HepG2 (cell line): Measurements from ENCODE around the gene ARHGAP26. TPM values are rescaled to one million over a fixed set of nuclear protein-coding genes. Genes with fewer than 3 reads are reported as not detected.

Source experiments
- ATAC-seq: fragments of 200-7000 bp; cut with Tn5 transposase; 3 replicates; pipeline ENCODE4 v1.9.1; 2020; ENCODE audit warnings: mild to moderate bottlenecking, moderate library complexity
- BruUV-seq: library from RNA; stranded (reverse); fragments of 400-500 nt; replicated peaks from 2 replicates; lab custom pipeline; 2021; lab: Mats Ljungman, UMichigan
- CTCF ChIA-PET: fragments of 300-600 bp; formaldehyde crosslinking; extraction: SDS; loops from one replicate; lab custom pipeline; 2021; ENCODE audit warnings: low total read pairs, inconsistent platforms, low intra/inter-chr PET ratio; lab: Yijun Ruan, JAX
- POLR2A ChIA-PET: fragments of 350-600 bp; sonication (Branson Sonifier 250); formaldehyde crosslinking; loops from one replicate; lab custom pipeline; 2020; ENCODE audit warnings: antibody characterized with exemption, inconsistent platforms; lab: Yijun Ruan, JAX
- DNase-seq: peaks from one replicate; pipeline ENCODE4 v3.0.0-alpha.2; 2015; ENCODE audit warnings: low spot score
- FAIRE-seq: peaks from 3 replicates; lab custom pipeline; 2011; peaks lifted over from hg19 to GRCh38; lab: Jason Lieb, UNC
- H2AFZ ChIP-seq: one replicate; pipeline ENCODE4 v1.6.1; 2011; ENCODE audit warnings: low read length, inconsistent platforms
- H3K27ac ChIP-seq: fragments of 300-600 bp; 3 replicates; pipeline ENCODE4 v1.8.0; 2011; ENCODE audit warnings: mixed run types, mild to moderate bottlenecking, mixed read lengths, low read length, inconsistent platforms; ENCODE audit not compliant: insufficient read depth; ENCODE audit errors: extremely low read length
- H3K27me3 ChIP-seq, 2 experiments: fragments of 200-600 bp in 1 of 2; 2 replicates in 1 of 2; 3 replicates in 1 of 2; pipeline versions ENCODE4 v1.6.0 to v1.8.0; 2011; ENCODE audit warnings: low read length in 2 of 2, mild to moderate bottlenecking in 2 of 2, moderate library complexity in 2 of 2, inconsistent platforms in 1 of 2; ENCODE audit not compliant: insufficient read depth in 2 of 2, control insufficient read depth in 1 of 2
- H3K36me3 ChIP-seq, 2 experiments: fragments of 200-600 bp in 1 of 2; replicated peaks in 1 of 2; 2 replicates in 1 of 2; 3 replicates in 1 of 2; pipeline versions ENCODE4 v1.5.1 to v1.8.0; 2011; ENCODE audit warnings: low read length in 2 of 2, inconsistent platforms in 1 of 2; ENCODE audit not compliant: insufficient read depth in 2 of 2, control insufficient read depth in 1 of 2
- H3K4me1 ChIP-seq: 2 replicates; pipeline ENCODE4 v1.5.1; 2012; ENCODE audit warnings: low read length, inconsistent platforms; ENCODE audit not compliant: insufficient read depth
- H3K4me2 ChIP-seq: 2 replicates; pipeline ENCODE4 v1.6.0; 2011; ENCODE audit warnings: low read depth, low read length, inconsistent platforms
- H3K4me3 ChIP-seq, 3 experiments: fragments of 200-600 bp in 1 of 3; sonication (generic), shearing (Covaris generic) in 1 of 3; replicated peaks in 1 of 3; 2 replicates each; pipeline ENCODE4 v1.5.1; 2011 to 2016; ENCODE audit warnings: low read length in 3 of 3, inconsistent platforms in 2 of 3, low read depth in 2 of 3, mild to moderate bottlenecking in 2 of 3, control low read depth in 1 of 3, mixed read lengths in 1 of 3; ENCODE audit not compliant: insufficient read depth in 1 of 3
- H3K79me2 ChIP-seq: one replicate; pipeline ENCODE4 v1.6.1; 2011; ENCODE audit warnings: low read length, inconsistent platforms; ENCODE audit not compliant: insufficient read depth
- H3K9ac ChIP-seq: 2 replicates; pipeline ENCODE4 v1.6.0; 2011; ENCODE audit warnings: mild to moderate bottlenecking, low read depth, low read length, inconsistent platforms; ENCODE audit not compliant: insufficient read depth
- H3K9me3 ChIP-seq: 2 replicates; pipeline ENCODE4 v1.5.1; 2012; ENCODE audit warnings: mild to moderate bottlenecking, low read length
- H4K20me1 ChIP-seq: 2 replicates; pipeline ENCODE4 v1.6.0; 2011; ENCODE audit warnings: inconsistent platforms, mild to moderate bottlenecking, low read length, moderate library complexity; ENCODE audit not compliant: insufficient read depth
- AGO1 ChIP-seq: fragments of 200-400 bp; formaldehyde crosslinking; IDR thresholded peaks from 2 replicates; pipeline ENCODE4 v1.6.1; 2017; ENCODE audit warnings: mild to moderate bottlenecking, low read depth, low read length, moderate library complexity; ENCODE audit not compliant: poor library complexity, severe bottlenecking
- ATF4 ChIP-seq, 2 experiments: fragments of 450-650 bp in 1 of 2; sonication (generic) in 1 of 2; formaldehyde crosslinking; IDR thresholded peaks; 2 replicates each; pipeline versions ENCODE4 v1.5.0 to v1.8.0; 2020 to 2022; ENCODE audit warnings: mild to moderate bottlenecking in 1 of 2, missing genetic modification reagents in 1 of 2
- PAWR ChIP-seq: sonication (generic); formaldehyde crosslinking; IDR thresholded peaks from 2 replicates; pipeline ENCODE4 v1.4.0; 2020; ENCODE audit warnings: missing genetic modification reagents, mild to moderate bottlenecking, borderline replicate concordance
- PHB2 ChIP-seq: fragments of 450-650 bp; IDR thresholded peaks from 2 replicates; pipeline ENCODE4 v1.6.1; 2018; ENCODE audit not compliant: partially characterized antibody
- STAT6 ChIP-seq: sonication (generic); formaldehyde crosslinking; IDR thresholded peaks from 2 replicates; pipeline ENCODE4 v1.4.0; 2020; ENCODE audit warnings: missing genetic modification reagents, mild to moderate bottlenecking, borderline replicate concordance
- ZBTB42 ChIP-seq: sonication (generic); formaldehyde crosslinking; IDR thresholded peaks from 2 replicates; pipeline ENCODE4 v1.5.0; 2020; ENCODE audit warnings: mild to moderate bottlenecking, missing genetic modification reagents
- ZNF800 ChIP-seq: sonication (generic); formaldehyde crosslinking; IDR thresholded peaks from 2 replicates; pipeline ENCODE4 v1.4.0; 2020; ENCODE audit warnings: missing genetic modification reagents
- WGBS: methylation state at CpG from one replicate; pipeline ENCODE4 v1.1.6; 2017; ENCODE audit warnings: low lambda C conversion rate; 5-methylcytosine and 5-hydroxymethylcytosine counted together
- in situ Hi-C: cut with HindIII; loops from 2 replicates; pipeline ENCODE4 v1.10.0; 2017; ENCODE audit warnings: low pct_unique_long_range_greater_than_20kb; ENCODE audit not compliant: extremely low pct_ligation_motif_present
- intact Hi-C: fragments of 100-400 bp; cut with micrococcal nuclease; formaldehyde crosslinking; loops from one replicate; pipeline ENCODE4 v1.10.0; 2022; ENCODE audit not compliant: unreplicated experiment
- polyA plus RNA-seq, 8 experiments: library from polyadenylated mRNA; depleted of rRNA in 3 of 8; stranded (reverse) in 7 of 8; unstranded in 1 of 8; fragments of >200 nt; fragmentation: Illumina TruSeq in 4 of 8; extraction: Trizol in 4 of 8; gene quantifications; 2 replicates each; pipeline versions ENCODE4 v1.2.1 to v1.2.3, GENCODE V29; 2011 to 2016; ENCODE audit warnings: low read depth in 4 of 8, missing spikeins in 1 of 8, mixed read lengths in 1 of 8; ENCODE audit not compliant: insufficient read depth in 1 of 8
- total RNA-seq, 5 experiments: library from RNA; depleted of rRNA; stranded (reverse); fragments of >200 nt; fragmentation: Illumina TruSeq; extraction: Trizol; gene quantifications; 2 replicates each; pipeline ENCODE4 v1.2.3, GENCODE V29; 2016; ENCODE audit warnings: low read depth in 1 of 5

The ARHGAP26 gene
- total and polyA plus RNA-seq, 2 of the 13 experiments (the other 11 are each of a cell fraction or from before 2014, with no cell fraction given) = 9.6 to 18.2 TPM

GRCh38 chr5:143019614-143020515, 249.7 kb downstream of the ARHGAP26 start:
- CTCF ChIA-PET = no interaction called here
- POLR2A ChIA-PET = no interaction called here
- no peak for TF ChIP-seq ZNF800
- no peak for TF ChIP-seq AGO1
- no peak for TF ChIP-seq PHB2
- TF ChIP-seq ATF4 (CRISPR knock-in tag; IDR thresholded peaks at IDR 0.05) = no peak
- no peak for TF ChIP-seq ZBTB42 (CRISPR knock-in tag)
- TF ChIP-seq PAWR (CRISPR knock-in tag) = no peak
- TF ChIP-seq STAT6 (CRISPR knock-in tag) = no peak
- no peak overlapping the region for H2AFZ ChIP-seq
- DNase-seq (no peak), FAIRE-seq (no peak), ATAC-seq (no peak)
- in situ Hi-C loops (loop anchor here (10.0 kb wide), 1 partner anchor 805 kb away; no protein-coding TSS in a partner anchor), intact Hi-C loops (no loop called here)
- no peaks in the 10 kb centered on the region for H3K9me3 ChIP-seq
- no peaks in the 10 kb centered on the region for H4K20me1 ChIP-seq
- 85% methylated on average over 7 of the region's 7 CpGs for WGBS
- H3K9ac ChIP-seq = no peak overlapping the region
- H3K4me1 ChIP-seq = peaks cover 11% of the 10 kb centered on the region
- H3K4me2 ChIP-seq = no peak overlapping the region
- H3K4me3 ChIP-seq = no peak overlapping the region
- no TSS peak for BruUV-seq
- no peaks in the 10 kb centered on the region for H3K27me3 ChIP-seq
- no peak overlapping the region for H3K27ac ChIP-seq
- H3K36me3 ChIP-seq = peaks cover 2 to 6% of the 10 kb centered on the region in 2 experiments; a peak in 2 of 5 replicates
- no peaks in the 10 kb centered on the region for H3K79me2 ChIP-seq
